Vein endothelial cell (primary cell): Measurements from ENCODE around the gene CELSR1. TPM values are rescaled to one million over a fixed set of nuclear protein-coding genes. Genes with fewer than 3 reads are reported as not detected.

ENCODE experiments used
- total RNA-seq: library from RNA; depleted of rRNA; stranded (reverse); fragments of >200 nt; gene quantifications from 2 replicates; pipeline ENCODE4 v1.2.3, GENCODE V29; 2012

Gene CELSR1, protein sequence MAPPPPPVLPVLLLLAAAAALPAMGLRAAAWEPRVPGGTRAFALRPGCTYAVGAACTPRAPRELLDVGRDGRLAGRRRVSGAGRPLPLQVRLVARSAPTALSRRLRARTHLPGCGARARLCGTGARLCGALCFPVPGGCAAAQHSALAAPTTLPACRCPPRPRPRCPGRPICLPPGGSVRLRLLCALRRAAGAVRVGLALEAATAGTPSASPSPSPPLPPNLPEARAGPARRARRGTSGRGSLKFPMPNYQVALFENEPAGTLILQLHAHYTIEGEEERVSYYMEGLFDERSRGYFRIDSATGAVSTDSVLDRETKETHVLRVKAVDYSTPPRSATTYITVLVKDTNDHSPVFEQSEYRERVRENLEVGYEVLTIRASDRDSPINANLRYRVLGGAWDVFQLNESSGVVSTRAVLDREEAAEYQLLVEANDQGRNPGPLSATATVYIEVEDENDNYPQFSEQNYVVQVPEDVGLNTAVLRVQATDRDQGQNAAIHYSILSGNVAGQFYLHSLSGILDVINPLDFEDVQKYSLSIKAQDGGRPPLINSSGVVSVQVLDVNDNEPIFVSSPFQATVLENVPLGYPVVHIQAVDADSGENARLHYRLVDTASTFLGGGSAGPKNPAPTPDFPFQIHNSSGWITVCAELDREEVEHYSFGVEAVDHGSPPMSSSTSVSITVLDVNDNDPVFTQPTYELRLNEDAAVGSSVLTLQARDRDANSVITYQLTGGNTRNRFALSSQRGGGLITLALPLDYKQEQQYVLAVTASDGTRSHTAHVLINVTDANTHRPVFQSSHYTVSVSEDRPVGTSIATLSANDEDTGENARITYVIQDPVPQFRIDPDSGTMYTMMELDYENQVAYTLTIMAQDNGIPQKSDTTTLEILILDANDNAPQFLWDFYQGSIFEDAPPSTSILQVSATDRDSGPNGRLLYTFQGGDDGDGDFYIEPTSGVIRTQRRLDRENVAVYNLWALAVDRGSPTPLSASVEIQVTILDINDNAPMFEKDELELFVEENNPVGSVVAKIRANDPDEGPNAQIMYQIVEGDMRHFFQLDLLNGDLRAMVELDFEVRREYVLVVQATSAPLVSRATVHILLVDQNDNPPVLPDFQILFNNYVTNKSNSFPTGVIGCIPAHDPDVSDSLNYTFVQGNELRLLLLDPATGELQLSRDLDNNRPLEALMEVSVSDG (N-terminal part only)
- total RNA-seq = 9.8 and 26.1 TPM in 2 replicates

GRCh38 chr22:46537225-46537945 lies at the start of gene CELSR1:
Gene CELSR1 (minus strand): TSS chr22:46537620. CDS start chr22:46537170, 450 bp downstream.

DNA sequence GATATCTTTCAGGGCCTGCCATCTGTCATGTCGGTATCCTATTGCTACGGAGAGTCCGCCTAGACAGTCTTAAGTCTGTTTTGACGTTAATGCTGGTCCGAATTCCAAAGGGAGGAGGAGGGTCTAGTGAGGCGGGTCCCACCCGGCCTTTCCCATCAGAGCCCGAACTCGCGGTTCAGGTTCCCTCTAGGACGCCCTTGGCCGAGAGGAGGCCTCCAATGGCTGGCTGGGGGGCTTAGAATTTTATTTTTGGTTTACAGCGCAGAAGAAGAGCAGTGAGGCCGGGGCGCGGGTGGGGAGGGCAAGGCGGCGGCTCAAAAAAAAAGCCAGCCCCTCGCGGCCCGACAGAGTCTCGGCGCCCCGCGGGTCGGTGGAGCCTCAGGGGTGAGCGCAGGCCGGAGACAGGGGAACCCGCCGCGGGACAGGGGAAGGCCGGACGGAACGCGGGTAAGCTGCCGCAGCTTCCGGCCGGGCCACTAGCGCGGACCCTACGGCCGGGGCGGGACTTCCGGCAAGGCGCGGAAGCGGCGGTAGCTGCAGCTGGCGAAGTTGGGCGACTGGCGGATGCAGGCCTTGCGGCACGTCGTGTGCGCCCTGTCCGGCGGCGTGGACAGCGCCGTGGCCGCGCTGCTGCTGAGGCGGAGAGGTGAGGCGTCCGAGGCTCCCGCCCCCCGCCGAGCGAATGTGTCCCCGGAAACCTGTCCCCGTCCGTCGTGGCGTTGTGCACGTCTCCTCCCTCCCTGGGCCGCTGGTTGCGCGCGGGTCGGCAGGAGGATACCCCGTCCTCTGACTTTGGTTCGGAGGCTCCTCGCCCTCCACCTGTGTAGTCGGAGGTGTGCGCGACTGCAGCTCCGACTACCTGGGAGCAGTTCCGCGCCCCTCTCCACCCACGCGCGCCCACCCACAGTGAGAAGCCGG lies 202.0 kb downstream of the CELSR1 start, which contains the start of gene TRMU:
Gene TRMU, plus strand, starts transcription at position 514 of the 918 bp plus-strand sequence. Its CDS starts 51 bp downstream, at position 565.

Other genes with a start within 250 kb of the CELSR1 start
- gene GTSE1, start 240.8 kb downstream of the CELSR1 start, total RNA-seq = 8.8 and 15.7 TPM in 2 replicates
- 28.4 and 29.6 TPM in 2 replicates for gene TRMU, start 201.9 kb downstream of the CELSR1 start, total RNA-seq
- 10.0 and 18.0 TPM in 2 replicates for gene GRAMD4, start 82.8 kb upstream of the CELSR1 start, total RNA-seq
- gene CERK, start 200.6 kb upstream of the CELSR1 start, total RNA-seq = 103 and 118 TPM in 2 replicates
- gene TBC1D22A, start 225.0 kb upstream of the CELSR1 start, total RNA-seq = 23.9 and 27.4 TPM in 2 replicates